Measurements from ENCODE around the gene CRB2. TPM values are rescaled to one million over a fixed set of nuclear protein-coding genes. Genes with fewer than 3 reads are reported as not detected.

Gene CRB2
- total RNA-seq, 2 donors from 2014 or later, result 1.6 to 3.5 TPM

- Histone ChIP-seq H3K4me3 (peak overlapping the region in 1 of 2 donors; percentile 11), H3K27me3 (no peaks in the 10 kb centered on the region), H3K4me1 (peaks cover 0 to 7% of the 10 kb centered on the region in 2 donors), H3K36me3 (no peaks in the 10 kb centered on the region), H3K27ac (peak overlapping the region in 1 of 2 donors; percentile 20), H3K9me3 (no peaks in the 10 kb centered on the region)
- DNase-seq (ENCODE audit: low spot score), result no peak
- no peak for TF ChIP-seq CTCF (IDR thresholded peaks at IDR 0.05)
Measured at GRCh38 chr9:123400926-123401503, 45.0 kb downstream of the CRB2 start.

GRCh38 chr9:123401879-123402513, 46.0 kb downstream of the CRB2 start:
- H3K4me3 ChIP-seq, result no peak overlapping the region

GRCh38 chr9:123402981-123403509, 47.0 kb downstream of the CRB2 start:
- Histone ChIP-seq H3K36me3 (no peaks in the 10 kb centered on the region), H3K9me3 (no peaks in the 10 kb centered on the region), H3K4me3 (no peak overlapping the region), H3K27ac (no peak overlapping the region), H3K27me3 (no peaks in the 10 kb centered on the region), H3K4me1 (peaks cover 0 to 7% of the 10 kb centered on the region in 2 donors)
- no peak for TF ChIP-seq CTCF (IDR thresholded peaks at IDR 0.05)
- no peak for DNase-seq (ENCODE audit: low spot score)

More at GRCh38 chr9:123401879-123402513, 46.0 kb downstream of the CRB2 start:
- no peaks in the 10 kb centered on the region for H3K36me3 ChIP-seq
- DNase-seq (ENCODE audit: low spot score), result no peak
- H3K27me3 ChIP-seq, result no peaks in the 10 kb centered on the region
- no peaks in the 10 kb centered on the region for H3K9me3 ChIP-seq
- H3K4me1 ChIP-seq, result peaks cover 0 to 7% of the 10 kb centered on the region in 2 donors
- peak; percentile 45 to 80 for TF ChIP-seq CTCF (IDR thresholded peaks at IDR 0.05)
- peak overlapping the region in 1 of 2 donors; percentile 20 for H3K27ac ChIP-seq

GRCh38 chr9:123406016-123406415, 50.0 kb downstream of the CRB2 start:
- TF ChIP-seq CTCF (IDR thresholded peaks at IDR 0.05), result no peak
- peaks cover 0 to 5% of the 10 kb centered on the region in 2 donors for H3K4me1 ChIP-seq

GRCh38 chr9:123406691-123407216, 50.8 kb downstream of the CRB2 start:
- Histone ChIP-seq H3K4me3 (no peak overlapping the region), H3K27ac (no peak overlapping the region), H3K36me3 (no peaks in the 10 kb centered on the region), H3K4me1 (peaks cover 0 to 4% of the 10 kb centered on the region in 2 donors), H3K27me3 (no peaks in the 10 kb centered on the region), H3K9me3 (no peaks in the 10 kb centered on the region)
- no peak for TF ChIP-seq CTCF (IDR thresholded peaks at IDR 0.05)
- no peak for DNase-seq (ENCODE audit: low spot score)

More at GRCh38 chr9:123406016-123406415, 50.0 kb downstream of the CRB2 start:
- Histone ChIP-seq H3K27ac (no peak overlapping the region), H3K4me3 (no peak overlapping the region), H3K27me3 (no peaks in the 10 kb centered on the region), H3K9me3 (no peaks in the 10 kb centered on the region), H3K36me3 (no peaks in the 10 kb centered on the region)
- no peak for DNase-seq (ENCODE audit: low spot score)

All from right atrium auricular region (tissue), 2 donors.